HepG2 (cell line): ENCODE data around the gene ZFR2. TPM values are rescaled to one million over a fixed set of nuclear protein-coding genes. Genes with fewer than 3 reads are reported as not detected.

Experiments
- ATAC-seq: fragments of 200-7000 bp; cut with Tn5 transposase; 3 replicates; pipeline ENCODE4 v1.9.1; 2020; ENCODE audit warnings: mild to moderate bottlenecking, moderate library complexity
- BruUV-seq: library from RNA; stranded (reverse); fragments of 400-500 nt; replicated peaks from 2 replicates; lab custom pipeline; 2021; lab: Mats Ljungman, UMichigan
- CTCF ChIA-PET: fragments of 300-600 bp; formaldehyde crosslinking; extraction: SDS; loops from one replicate; lab custom pipeline; 2021; ENCODE audit warnings: low total read pairs, inconsistent platforms, low intra/inter-chr PET ratio; lab: Yijun Ruan, JAX
- POLR2A ChIA-PET: fragments of 350-600 bp; sonication (Branson Sonifier 250); formaldehyde crosslinking; loops from one replicate; lab custom pipeline; 2020; ENCODE audit warnings: antibody characterized with exemption, inconsistent platforms; lab: Yijun Ruan, JAX
- DNase-seq: peaks from one replicate; pipeline ENCODE4 v3.0.0-alpha.2; 2015; ENCODE audit warnings: low spot score
- FAIRE-seq: peaks from 3 replicates; lab custom pipeline; 2011; peaks lifted over from hg19 to GRCh38; lab: Jason Lieb, UNC
- H2AFZ ChIP-seq: one replicate; pipeline ENCODE4 v1.6.1; 2011; ENCODE audit warnings: low read length, inconsistent platforms
- H3K27ac ChIP-seq: fragments of 300-600 bp; 3 replicates; pipeline ENCODE4 v1.8.0; 2011; ENCODE audit warnings: mixed run types, mild to moderate bottlenecking, mixed read lengths, low read length, inconsistent platforms; ENCODE audit not compliant: insufficient read depth; ENCODE audit errors: extremely low read length
- H3K27me3 ChIP-seq, 2 experiments: fragments of 200-600 bp in 1 of 2; 2 replicates in 1 of 2; 3 replicates in 1 of 2; pipeline versions ENCODE4 v1.6.0 to v1.8.0; 2011; ENCODE audit warnings: low read length in 2 of 2, mild to moderate bottlenecking in 2 of 2, moderate library complexity in 2 of 2, inconsistent platforms in 1 of 2; ENCODE audit not compliant: insufficient read depth in 2 of 2, control insufficient read depth in 1 of 2
- H3K36me3 ChIP-seq, 2 experiments: fragments of 200-600 bp in 1 of 2; replicated peaks in 1 of 2; 2 replicates in 1 of 2; 3 replicates in 1 of 2; pipeline versions ENCODE4 v1.5.1 to v1.8.0; 2011; ENCODE audit warnings: low read length in 2 of 2, inconsistent platforms in 1 of 2; ENCODE audit not compliant: insufficient read depth in 2 of 2, control insufficient read depth in 1 of 2
- H3K4me1 ChIP-seq: 2 replicates; pipeline ENCODE4 v1.5.1; 2012; ENCODE audit warnings: low read length, inconsistent platforms; ENCODE audit not compliant: insufficient read depth
- H3K4me2 ChIP-seq: 2 replicates; pipeline ENCODE4 v1.6.0; 2011; ENCODE audit warnings: low read depth, low read length, inconsistent platforms
- H3K4me3 ChIP-seq, 3 experiments: fragments of 200-600 bp in 1 of 3; sonication (generic), shearing (Covaris generic) in 1 of 3; replicated peaks in 1 of 3; 2 replicates each; pipeline ENCODE4 v1.5.1; 2011 to 2016; ENCODE audit warnings: low read length in 3 of 3, inconsistent platforms in 2 of 3, low read depth in 2 of 3, mild to moderate bottlenecking in 2 of 3, control low read depth in 1 of 3, mixed read lengths in 1 of 3; ENCODE audit not compliant: insufficient read depth in 1 of 3
- H3K79me2 ChIP-seq: one replicate; pipeline ENCODE4 v1.6.1; 2011; ENCODE audit warnings: low read length, inconsistent platforms; ENCODE audit not compliant: insufficient read depth
- H3K9ac ChIP-seq: 2 replicates; pipeline ENCODE4 v1.6.0; 2011; ENCODE audit warnings: mild to moderate bottlenecking, low read depth, low read length, inconsistent platforms; ENCODE audit not compliant: insufficient read depth
- H3K9me3 ChIP-seq: 2 replicates; pipeline ENCODE4 v1.5.1; 2012; ENCODE audit warnings: mild to moderate bottlenecking, low read length
- H4K20me1 ChIP-seq: 2 replicates; pipeline ENCODE4 v1.6.0; 2011; ENCODE audit warnings: inconsistent platforms, mild to moderate bottlenecking, low read length, moderate library complexity; ENCODE audit not compliant: insufficient read depth
- GABPA ChIP-seq, 2 experiments: IDR thresholded peaks; 2 replicates each; pipeline ENCODE4 v1.6.1; 2011 to 2016; ENCODE audit warnings: low read depth in 2 of 2, low read length in 1 of 2, missing biosample characterization in 1 of 2, missing genetic modification characterization in 1 of 2
- MNT ChIP-seq: fragments of 450-650 bp; IDR thresholded peaks from 2 replicates; pipeline ENCODE4 v1.6.1; 2016
- SOX6 ChIP-seq, 2 experiments: fragments of 450-650 bp in 1 of 2; sonication (generic) in 1 of 2; formaldehyde crosslinking in 1 of 2; IDR thresholded peaks; 2 replicates each; pipeline versions ENCODE4 v1.4.0 to v1.6.1; 2017 to 2020; ENCODE audit warnings: antibody characterized with exemption in 1 of 2, mild to moderate bottlenecking in 1 of 2, missing genetic modification reagents in 1 of 2
- SRSF1 ChIP-seq: fragments of 200-400 bp; formaldehyde crosslinking; optimal IDR thresholded peaks from 2 replicates; pipeline ENCODE3; 2017; ENCODE audit warnings: mild to moderate bottlenecking, low read depth, low read length, moderate library complexity
- ZNF687 ChIP-seq: sonication (generic); formaldehyde crosslinking; IDR thresholded peaks from 2 replicates; pipeline ENCODE4 v1.5.1; 2020; ENCODE audit warnings: mild to moderate bottlenecking, missing genetic modification reagents, moderate library complexity
- WGBS: methylation state at CpG from one replicate; pipeline ENCODE4 v1.1.6; 2017; ENCODE audit warnings: low lambda C conversion rate; 5-methylcytosine and 5-hydroxymethylcytosine counted together
- in situ Hi-C: cut with HindIII; loops from 2 replicates; pipeline ENCODE4 v1.10.0; 2017; ENCODE audit warnings: low pct_unique_long_range_greater_than_20kb; ENCODE audit not compliant: extremely low pct_ligation_motif_present
- intact Hi-C: fragments of 100-400 bp; cut with micrococcal nuclease; formaldehyde crosslinking; loops from one replicate; pipeline ENCODE4 v1.10.0; 2022; ENCODE audit not compliant: unreplicated experiment
- polyA plus RNA-seq, 8 experiments: library from polyadenylated mRNA; depleted of rRNA in 3 of 8; stranded (reverse) in 7 of 8; unstranded in 1 of 8; fragments of >200 nt; fragmentation: Illumina TruSeq in 4 of 8; extraction: Trizol in 4 of 8; gene quantifications; 2 replicates each; pipeline versions ENCODE4 v1.2.1 to v1.2.3, GENCODE V29; 2011 to 2016; ENCODE audit warnings: low read depth in 4 of 8, missing spikeins in 1 of 8, mixed read lengths in 1 of 8; ENCODE audit not compliant: insufficient read depth in 1 of 8
- total RNA-seq, 5 experiments: library from RNA; depleted of rRNA; stranded (reverse); fragments of >200 nt; fragmentation: Illumina TruSeq; extraction: Trizol; gene quantifications; 2 replicates each; pipeline ENCODE4 v1.2.3, GENCODE V29; 2016; ENCODE audit warnings: low read depth in 1 of 5

Gene ZFR2
- total and polyA plus RNA-seq, 2 of the 13 experiments (the other 11 are each of a cell fraction or from before 2014, with no cell fraction given), result 0.37 to 0.69 TPM

GRCh38 chr19:3807574-3808354 is 61.1 kb downstream of the ZFR2 start:
- H3K27ac ChIP-seq, result no peak overlapping the region
- no peak for ATAC-seq
- H3K27me3 ChIP-seq, result peaks cover 5 to 37% of the 10 kb centered on the region in 2 experiments
- TF ChIP-seq GABPA (IDR thresholded peaks at IDR 0.05; ENCODE audit: low read depth, low read length) (0 out of 2 replicates have a peak, but pooled peaks have one; percentile 7), GABPA (CRISPR knock-in tag; IDR thresholded peaks at IDR 0.05; ENCODE audit: low read depth) (no peak), SOX6 (IDR thresholded peaks at IDR 0.05) (no peak), SOX6 (CRISPR knock-in tag; IDR thresholded peaks at IDR 0.05) (no peak), MNT (peak; percentile 96)
- no TSS peak for BruUV-seq
- no peak overlapping the region for H2AFZ ChIP-seq
- CTCF ChIA-PET, result no interaction called here
- no peaks in the 10 kb centered on the region for H3K79me2 ChIP-seq
- POLR2A ChIA-PET, result no interaction called here
- no peak overlapping the region for H3K9ac ChIP-seq
- intact Hi-C loops, result no loop called here
- in situ Hi-C loops, result no loop called here
- H3K36me3 ChIP-seq, result no peaks in the 10 kb centered on the region
- H3K4me2 ChIP-seq, result no peak overlapping the region
- no peaks in the 10 kb centered on the region for H3K9me3 ChIP-seq
- FAIRE-seq, result no peak
- H4K20me1 ChIP-seq, result no peaks in the 10 kb centered on the region
- no peaks in the 10 kb centered on the region for H3K4me1 ChIP-seq
- DNase-seq, result no peak
- 76% methylated on average over 14 of the region's 35 CpGs for WGBS
- no peak overlapping the region for H3K4me3 ChIP-seq

- no peak for FAIRE-seq
- no TSS peak for BruUV-seq
- DNase-seq, result no peak
- TF ChIP-seq SRSF1, result no peak
- TF ChIP-seq ZNF687 (CRISPR knock-in tag), result 0 out of 2 replicates have a peak, but pooled peaks have one; percentile 10
- TF ChIP-seq, all 625 proteins: peak for 1
- Histone ChIP-seq H3K4me1 (no peaks in the 10 kb centered on the region), H4K20me1 (no peaks in the 10 kb centered on the region), H3K9ac (no peak overlapping the region), H3K27ac (no peak overlapping the region), H3K36me3 (no peaks in the 10 kb centered on the region), H3K4me3 (no peak overlapping the region), H3K27me3 (peaks cover 5 to 41% of the 10 kb centered on the region in 2 experiments), H3K9me3 (no peaks in the 10 kb centered on the region), H3K4me2 (no peak overlapping the region), H2AFZ (no peak overlapping the region), H3K79me2 (no peaks in the 10 kb centered on the region)
- in situ Hi-C loops, result no loop called here
- intact Hi-C loops, result no loop called here
- ATAC-seq, result no peak
- WGBS, result 11% methylated on average over 9 of the region's 19 CpGs
- ChIA-PET CTCF (no interaction called here), POLR2A (no interaction called here)
These were observed 61.7 kb downstream of the ZFR2 start for GRCh38 chr19:3807131-3807480.
